LoVo (cell line): ENCODE data around the gene ITGB3.
"Not testable (repeated sequence)": the region's sequence is repeated elsewhere in the genome, so short reads cannot be mapped to it uniquely, and the experiment has no call there.

Experiments used
- DNase-seq: peaks from one replicate; pipeline ENCODE4 v3.0.0-alpha.2; 2016; ENCODE audit warnings: low spot score

Gene ITGB3

GRCh38 chr17:47223007-47223406 lies 30.6 kb upstream of the ITGB3 start:
- DNase-seq, result no peak

GRCh38 chr17:47223460-47223859 lies 30.2 kb upstream of the ITGB3 start:
- DNase-seq, result no peak

GRCh38 chr17:47224077-47224476 lies 29.6 kb upstream of the ITGB3 start:
- not testable (repeated sequence) for DNase-seq

GRCh38 chr17:47224966-47225365 lies 28.7 kb upstream of the ITGB3 start:
- no peak for DNase-seq

GRCh38 chr17:47225436-47225858 lies 28.2 kb upstream of the ITGB3 start:
- DNase-seq, result peak; percentile 80

GRCh38 chr17:47225911-47226688 lies 27.5 kb upstream of the ITGB3 start:
- DNase-seq, result no peak

- no peak for DNase-seq
These were observed 25.8 kb upstream of the ITGB3 start for GRCh38 chr17:47227862-47228261.

- DNase-seq, result peak; percentile 84
These were observed 23.8 kb upstream of the ITGB3 start for GRCh38 chr17:47229535-47230443.

- DNase-seq, result no peak
These were observed 22.8 kb upstream of the ITGB3 start for GRCh38 chr17:47230864-47231263.

GRCh38 chr17:47231334-47231733 lies 22.3 kb upstream of the ITGB3 start:
- DNase-seq, result no peak

- DNase-seq, result no peak
These were observed 21.8 kb upstream of the ITGB3 start for GRCh38 chr17:47231866-47232265.

GRCh38 chr17:47232465-47232864 lies 21.2 kb upstream of the ITGB3 start:
- DNase-seq, result no peak

GRCh38 chr17:47235506-47235905 lies 18.1 kb upstream of the ITGB3 start:
- DNase-seq, result no peak

GRCh38 chr17:47235923-47236322 lies 17.7 kb upstream of the ITGB3 start:
- no peak for DNase-seq

GRCh38 chr17:47237841-47238240 lies 15.8 kb upstream of the ITGB3 start:
- DNase-seq, result no peak

GRCh38 chr17:47238321-47239010 lies 15.2 kb upstream of the ITGB3 start:
- DNase-seq, result no peak

- no peak for DNase-seq
These were observed 14.0 kb upstream of the ITGB3 start for GRCh38 chr17:47239619-47239966.

GRCh38 chr17:47239967-47240651 lies 13.5 kb upstream of the ITGB3 start:
- DNase-seq, result peak; percentile 47

- DNase-seq, result no peak
These were observed 12.8 kb upstream of the ITGB3 start for GRCh38 chr17:47240806-47241205.

GRCh38 chr17:47242648-47243047 lies 11.0 kb upstream of the ITGB3 start:
- DNase-seq, result no peak

GRCh38 chr17:47243737-47244598 lies 9.7 kb upstream of the ITGB3 start:
- DNase-seq, result no peak
